Measurements from ENCODE around the gene HOXA9.

Gene HOXA9

DNA sequence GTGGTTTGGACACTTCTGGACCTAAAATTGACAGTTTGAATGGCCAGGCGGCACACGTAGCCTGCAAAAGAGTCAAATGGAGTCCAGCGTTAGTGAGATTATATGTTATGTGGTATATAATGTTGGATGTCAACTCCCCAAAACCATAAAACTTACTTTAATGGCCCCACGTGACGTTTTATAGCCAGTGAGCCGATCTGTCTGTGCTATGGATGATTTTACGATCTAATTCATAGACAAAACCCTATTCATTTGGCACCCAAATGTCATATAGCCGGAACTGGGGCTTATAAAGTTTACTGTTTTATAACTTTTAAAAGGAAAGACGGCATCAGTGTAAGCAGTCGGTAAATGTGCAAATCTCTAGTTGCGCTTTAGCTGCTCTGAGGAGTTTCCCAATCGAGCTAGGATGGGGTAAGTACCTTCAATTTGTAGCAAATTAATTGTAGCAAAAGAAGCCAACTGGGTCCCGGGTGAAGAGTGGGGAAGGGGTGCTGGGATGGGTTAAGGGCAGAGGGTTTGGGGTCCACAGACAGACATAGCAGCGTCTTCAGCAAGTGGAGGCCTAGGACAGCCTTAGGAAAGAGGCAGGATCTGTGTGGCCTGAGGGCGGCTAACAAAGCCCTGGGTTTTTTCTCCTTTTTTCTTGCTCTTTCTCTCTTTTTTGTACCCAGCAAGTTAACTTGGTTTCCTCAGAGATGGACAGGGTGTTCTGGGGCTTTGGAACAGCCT lies 25.0 kb downstream of the HOXA9 start:
- TF ChIP-seq CSDC2 (CRISPR knock-in tag; IDR thresholded peaks at IDR 0.05), result no peak
- TF ChIP-seq, protein P1, sequence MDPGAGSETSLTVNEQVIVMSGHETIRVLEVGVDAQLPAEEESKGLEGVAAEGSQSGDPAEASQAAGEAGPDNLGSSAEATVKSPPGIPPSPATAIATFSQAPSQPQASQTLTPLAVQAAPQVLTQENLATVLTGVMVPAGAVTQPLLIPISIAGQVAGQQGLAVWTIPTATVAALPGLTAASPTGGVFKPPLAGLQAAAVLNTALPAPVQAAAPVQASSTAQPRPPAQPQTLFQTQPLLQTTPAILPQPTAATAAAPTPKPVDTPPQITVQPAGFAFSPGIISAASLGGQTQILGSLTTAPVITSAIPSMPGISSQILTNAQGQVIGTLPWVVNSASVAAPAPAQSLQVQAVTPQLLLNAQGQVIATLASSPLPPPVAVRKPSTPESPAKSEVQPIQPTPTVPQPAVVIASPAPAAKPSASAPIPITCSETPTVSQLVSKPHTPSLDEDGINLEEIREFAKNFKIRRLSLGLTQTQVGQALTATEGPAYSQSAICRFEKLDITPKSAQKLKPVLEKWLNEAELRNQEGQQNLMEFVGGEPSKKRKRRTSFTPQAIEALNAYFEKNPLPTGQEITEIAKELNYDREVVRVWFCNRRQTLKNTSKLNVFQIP (CRISPR knock-in tag; IDR thresholded peaks at IDR 0.05; ENCODE audit: borderline replicate concordance, low read depth), result no peak
- no peak for TF ChIP-seq ZC3H10 (CRISPR knock-in tag; IDR thresholded peaks at IDR 0.05)
- TF ChIP-seq, protein P2, sequence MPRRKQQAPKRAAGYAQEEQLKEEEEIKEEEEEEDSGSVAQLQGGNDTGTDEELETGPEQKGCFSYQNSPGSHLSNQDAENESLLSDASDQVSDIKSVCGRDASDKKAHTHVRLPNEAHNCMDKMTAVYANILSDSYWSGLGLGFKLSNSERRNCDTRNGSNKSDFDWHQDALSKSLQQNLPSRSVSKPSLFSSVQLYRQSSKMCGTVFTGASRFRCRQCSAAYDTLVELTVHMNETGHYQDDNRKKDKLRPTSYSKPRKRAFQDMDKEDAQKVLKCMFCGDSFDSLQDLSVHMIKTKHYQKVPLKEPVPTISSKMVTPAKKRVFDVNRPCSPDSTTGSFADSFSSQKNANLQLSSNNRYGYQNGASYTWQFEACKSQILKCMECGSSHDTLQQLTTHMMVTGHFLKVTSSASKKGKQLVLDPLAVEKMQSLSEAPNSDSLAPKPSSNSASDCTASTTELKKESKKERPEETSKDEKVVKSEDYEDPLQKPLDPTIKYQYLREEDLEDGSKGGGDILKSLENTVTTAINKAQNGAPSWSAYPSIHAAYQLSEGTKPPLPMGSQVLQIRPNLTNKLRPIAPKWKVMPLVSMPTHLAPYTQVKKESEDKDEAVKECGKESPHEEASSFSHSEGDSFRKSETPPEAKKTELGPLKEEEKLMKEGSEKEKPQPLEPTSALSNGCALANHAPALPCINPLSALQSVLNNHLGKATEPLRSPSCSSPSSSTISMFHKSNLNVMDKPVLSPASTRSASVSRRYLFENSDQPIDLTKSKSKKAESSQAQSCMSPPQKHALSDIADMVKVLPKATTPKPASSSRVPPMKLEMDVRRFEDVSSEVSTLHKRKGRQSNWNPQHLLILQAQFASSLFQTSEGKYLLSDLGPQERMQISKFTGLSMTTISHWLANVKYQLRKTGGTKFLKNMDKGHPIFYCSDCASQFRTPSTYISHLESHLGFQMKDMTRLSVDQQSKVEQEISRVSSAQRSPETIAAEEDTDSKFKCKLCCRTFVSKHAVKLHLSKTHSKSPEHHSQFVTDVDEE (CRISPR knock-in tag; IDR thresholded peaks at IDR 0.05), result no peak
- TF ChIP-seq GLIS3 (CRISPR knock-in tag; IDR thresholded peaks at IDR 0.05), result no peak
- ATAC-seq, result no peak

DNA sequence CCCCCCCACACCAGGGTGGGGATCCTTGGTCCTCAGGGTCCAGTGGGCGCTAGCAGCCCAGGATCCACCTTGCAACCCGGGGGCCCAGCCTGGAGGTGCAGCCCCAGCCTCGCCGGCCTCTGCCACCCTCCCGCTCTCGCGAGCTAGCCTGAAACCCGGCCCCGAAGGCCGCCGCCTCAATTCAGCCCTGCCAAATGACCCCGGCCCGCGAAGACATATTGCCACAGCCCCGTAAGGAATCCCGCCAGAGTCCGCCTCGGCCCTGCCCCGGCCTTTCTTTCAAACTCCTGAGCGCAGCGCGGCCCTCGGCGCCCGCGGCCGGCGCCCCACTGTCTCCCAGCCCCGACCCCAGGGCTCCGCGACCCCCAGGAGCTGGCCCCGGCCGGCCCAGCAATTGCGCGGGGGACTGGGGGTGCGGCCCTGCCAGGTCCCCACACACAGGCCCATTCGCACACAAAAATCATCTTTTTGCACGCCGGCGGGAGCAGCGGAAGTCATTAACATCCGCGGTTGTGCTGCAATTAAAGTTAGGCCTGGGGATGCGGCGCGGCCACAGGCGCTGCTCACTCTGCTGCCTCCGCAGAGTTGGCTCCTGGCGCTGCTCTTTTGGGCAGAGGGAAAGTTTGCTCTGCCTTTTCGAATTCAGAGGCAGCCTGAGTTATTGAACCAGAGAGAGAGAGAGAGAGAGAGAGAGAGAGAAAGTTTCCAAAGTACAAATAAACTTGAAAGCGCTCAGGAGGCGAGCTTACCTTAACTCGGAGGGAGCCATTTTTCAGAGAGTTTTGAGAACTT lies 25.8 kb downstream of the HOXA9 start:
- no peak for ATAC-seq
- no peak for TF ChIP-seq ESRRG (CRISPR knock-in tag; IDR thresholded peaks at IDR 0.05)
- TF ChIP-seq PPARA (CRISPR knock-in tag; IDR thresholded peaks at IDR 0.05; ENCODE audit: borderline replicate concordance), result no peak
- no peak for TF ChIP-seq ZFP30 (CRISPR knock-in tag; IDR thresholded peaks at IDR 0.05)
- TF ChIP-seq TOX (CRISPR knock-in tag; IDR thresholded peaks at IDR 0.05; ENCODE audit: borderline replicate concordance), result no peak
- no peak for TF ChIP-seq TCF4 (CRISPR knock-in tag; IDR thresholded peaks at IDR 0.05; ENCODE audit: borderline replicate concordance)
- TF ChIP-seq OSR1 (CRISPR knock-in tag; IDR thresholded peaks at IDR 0.05), result no peak
- no peak for TF ChIP-seq ZC3H10 (CRISPR knock-in tag; IDR thresholded peaks at IDR 0.05)
- TF ChIP-seq, protein P3, sequence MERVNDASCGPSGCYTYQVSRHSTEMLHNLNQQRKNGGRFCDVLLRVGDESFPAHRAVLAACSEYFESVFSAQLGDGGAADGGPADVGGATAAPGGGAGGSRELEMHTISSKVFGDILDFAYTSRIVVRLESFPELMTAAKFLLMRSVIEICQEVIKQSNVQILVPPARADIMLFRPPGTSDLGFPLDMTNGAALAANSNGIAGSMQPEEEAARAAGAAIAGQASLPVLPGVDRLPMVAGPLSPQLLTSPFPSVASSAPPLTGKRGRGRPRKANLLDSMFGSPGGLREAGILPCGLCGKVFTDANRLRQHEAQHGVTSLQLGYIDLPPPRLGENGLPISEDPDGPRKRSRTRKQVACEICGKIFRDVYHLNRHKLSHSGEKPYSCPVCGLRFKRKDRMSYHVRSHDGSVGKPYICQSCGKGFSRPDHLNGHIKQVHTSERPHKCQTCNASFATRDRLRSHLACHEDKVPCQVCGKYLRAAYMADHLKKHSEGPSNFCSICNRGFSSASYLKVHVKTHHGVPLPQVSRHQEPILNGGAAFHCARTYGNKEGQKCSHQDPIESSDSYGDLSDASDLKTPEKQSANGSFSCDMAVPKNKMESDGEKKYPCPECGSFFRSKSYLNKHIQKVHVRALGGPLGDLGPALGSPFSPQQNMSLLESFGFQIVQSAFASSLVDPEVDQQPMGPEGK (CRISPR knock-in tag; IDR thresholded peaks at IDR 0.05; ENCODE audit: borderline replicate concordance), result no peak
- TF ChIP-seq, protein P4, sequence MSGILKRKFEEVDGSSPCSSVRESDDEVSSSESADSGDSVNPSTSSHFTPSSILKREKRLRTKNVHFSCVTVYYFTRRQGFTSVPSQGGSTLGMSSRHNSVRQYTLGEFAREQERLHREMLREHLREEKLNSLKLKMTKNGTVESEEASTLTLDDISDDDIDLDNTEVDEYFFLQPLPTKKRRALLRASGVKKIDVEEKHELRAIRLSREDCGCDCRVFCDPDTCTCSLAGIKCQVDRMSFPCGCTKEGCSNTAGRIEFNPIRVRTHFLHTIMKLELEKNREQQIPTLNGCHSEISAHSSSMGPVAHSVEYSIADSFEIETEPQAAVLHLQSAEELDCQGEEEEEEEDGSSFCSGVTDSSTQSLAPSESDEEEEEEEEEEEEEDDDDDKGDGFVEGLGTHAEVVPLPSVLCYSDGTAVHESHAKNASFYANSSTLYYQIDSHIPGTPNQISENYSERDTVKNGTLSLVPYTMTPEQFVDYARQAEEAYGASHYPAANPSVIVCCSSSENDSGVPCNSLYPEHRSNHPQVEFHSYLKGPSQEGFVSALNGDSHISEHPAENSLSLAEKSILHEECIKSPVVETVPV (CRISPR knock-in tag; IDR thresholded peaks at IDR 0.05), result no peak
- TF ChIP-seq ZNF8 (CRISPR knock-in tag; IDR thresholded peaks at IDR 0.05), result no peak

DNA sequence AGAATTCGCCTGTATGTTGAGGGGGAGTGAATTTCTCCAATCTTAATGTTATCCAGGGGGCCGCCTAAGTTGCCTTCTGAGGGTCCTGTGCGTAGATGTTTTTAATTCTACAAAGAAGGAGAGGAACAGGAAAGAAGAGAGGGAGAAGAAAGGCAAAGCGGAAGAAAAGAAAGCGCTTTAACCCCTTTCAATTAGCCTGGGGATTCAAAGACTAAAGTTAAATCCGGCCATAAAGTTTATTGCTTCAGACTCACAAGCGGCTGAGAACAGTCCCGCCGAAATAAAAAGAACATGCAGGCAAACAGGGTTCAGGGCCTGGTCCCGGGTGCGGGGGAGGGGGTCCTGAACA lies 26.4 kb downstream of the HOXA9 start:
- ATAC-seq, result no peak
- TF ChIP-seq ARNTL (CRISPR knock-in tag; IDR thresholded peaks at IDR 0.05; ENCODE audit: borderline replicate concordance, low read depth) (no peak), BACH2 (CRISPR knock-in tag; IDR thresholded peaks at IDR 0.05; ENCODE audit: borderline replicate concordance) (no peak), ZC3H10 (CRISPR knock-in tag; IDR thresholded peaks at IDR 0.05) (no peak), GLIS3 (CRISPR knock-in tag; IDR thresholded peaks at IDR 0.05) (no peak)
- TF ChIP-seq, protein P3 (CRISPR knock-in tag; IDR thresholded peaks at IDR 0.05; ENCODE audit: borderline replicate concordance), result no peak

DNA sequence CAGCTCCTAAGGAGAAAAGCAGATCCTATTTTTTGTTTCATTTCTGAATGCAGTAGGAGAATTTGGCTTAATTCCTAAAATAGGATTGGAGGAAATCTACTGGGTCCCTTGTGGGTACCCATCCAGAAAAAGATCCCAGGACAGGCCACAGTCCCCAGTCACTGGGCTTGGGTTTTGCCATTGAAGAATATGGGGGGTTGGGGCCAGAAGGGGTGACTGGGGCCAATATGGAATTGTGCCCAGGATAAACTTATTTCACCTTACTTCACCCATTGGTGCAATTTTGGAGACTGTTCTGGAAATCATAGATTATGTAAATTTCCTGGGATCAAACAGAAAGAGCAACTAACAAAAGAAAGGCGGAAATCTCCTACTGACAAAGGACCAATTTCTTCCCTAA lies 26.9 kb downstream of the HOXA9 start:
- ATAC-seq, result no peak
- no peak for TF ChIP-seq ZFP3 (CRISPR knock-in tag; IDR thresholded peaks at IDR 0.05)
- no peak for TF ChIP-seq ESRRG (CRISPR knock-in tag; IDR thresholded peaks at IDR 0.05)
- no peak for TF ChIP-seq PPARA (CRISPR knock-in tag; IDR thresholded peaks at IDR 0.05; ENCODE audit: borderline replicate concordance)
- no peak for TF ChIP-seq TOX (CRISPR knock-in tag; IDR thresholded peaks at IDR 0.05; ENCODE audit: borderline replicate concordance)
- no peak for TF ChIP-seq ZFP30 (CRISPR knock-in tag; IDR thresholded peaks at IDR 0.05)
- no peak for TF ChIP-seq SNAI2 (CRISPR knock-in tag; IDR thresholded peaks at IDR 0.05)
- TF ChIP-seq, protein P5, sequence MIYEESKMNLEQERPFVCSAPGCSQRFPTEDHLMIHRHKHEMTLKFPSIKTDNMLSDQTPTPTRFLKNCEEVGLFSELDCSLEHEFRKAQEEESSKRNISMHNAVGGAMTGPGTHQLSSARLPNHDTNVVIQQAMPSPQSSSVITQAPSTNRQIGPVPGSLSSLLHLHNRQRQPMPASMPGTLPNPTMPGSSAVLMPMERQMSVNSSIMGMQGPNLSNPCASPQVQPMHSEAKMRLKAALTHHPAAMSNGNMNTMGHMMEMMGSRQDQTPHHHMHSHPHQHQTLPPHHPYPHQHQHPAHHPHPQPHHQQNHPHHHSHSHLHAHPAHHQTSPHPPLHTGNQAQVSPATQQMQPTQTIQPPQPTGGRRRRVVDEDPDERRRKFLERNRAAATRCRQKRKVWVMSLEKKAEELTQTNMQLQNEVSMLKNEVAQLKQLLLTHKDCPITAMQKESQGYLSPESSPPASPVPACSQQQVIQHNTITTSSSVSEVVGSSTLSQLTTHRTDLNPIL (CRISPR knock-in tag; IDR thresholded peaks at IDR 0.05; ENCODE audit: low read depth), result no peak
- no peak for TF ChIP-seq ZNF565 (CRISPR knock-in tag; conservative IDR thresholded peaks at IDR 0.05; ENCODE audit: low read depth)
- no peak for TF ChIP-seq TCF4 (CRISPR knock-in tag; IDR thresholded peaks at IDR 0.05; ENCODE audit: borderline replicate concordance)
- TF ChIP-seq ZNF8 (CRISPR knock-in tag; IDR thresholded peaks at IDR 0.05), result no peak
- TF ChIP-seq ISL1 (CRISPR knock-in tag; IDR thresholded peaks at IDR 0.05), result no peak
- TF ChIP-seq, protein P4 (CRISPR knock-in tag; IDR thresholded peaks at IDR 0.05), result no peak
- no peak for TF ChIP-seq ZNF70 (CRISPR knock-in tag; IDR thresholded peaks at IDR 0.05)
